Measurements from ENCODE around the gene SALL1.

Gene SALL1

GRCh38 chr16:51141541-51141940 is 9.5 kb downstream of the SALL1 start:
- Histone ChIP-seq H3K4me1 (ENCODE audit: insufficient read depth, poor library complexity, severe bottlenecking) (no peaks in the 10 kb centered on the region), H3K4me3 (ENCODE audit: severe bottlenecking) (no peak overlapping the region), H3K9me3 (ENCODE audit: severe bottlenecking) (no peaks in the 10 kb centered on the region), H3K36me3 (ENCODE audit: low read depth) (no peaks in the 10 kb centered on the region), H3K27me3 (ENCODE audit: insufficient read depth, poor library complexity, severe bottlenecking) (peaks cover 60% of the 10 kb centered on the region), H3K27ac (ENCODE audit: poor library complexity, severe bottlenecking) (no peak overlapping the region)
- ATAC-seq (ENCODE audit: low read depth): no peak
- DNase-seq (ENCODE audit: low spot score): no peak
- TF ChIP-seq CTCF (IDR thresholded peaks at IDR 0.05; ENCODE audit: poor library complexity, severe bottlenecking): no peak

- peaks cover 60% of the 10 kb centered on the region for H3K27me3 ChIP-seq (ENCODE audit: insufficient read depth, poor library complexity, severe bottlenecking)
- TF ChIP-seq CTCF (IDR thresholded peaks at IDR 0.05; ENCODE audit: poor library complexity, severe bottlenecking): no peak
- no peaks in the 10 kb centered on the region for H3K9me3 ChIP-seq (ENCODE audit: severe bottlenecking)
- DNase-seq (ENCODE audit: low spot score): no peak
- H3K4me1 ChIP-seq (ENCODE audit: insufficient read depth, poor library complexity, severe bottlenecking): no peaks in the 10 kb centered on the region
- no peaks in the 10 kb centered on the region for H3K36me3 ChIP-seq (ENCODE audit: low read depth)
- H3K27ac ChIP-seq (ENCODE audit: poor library complexity, severe bottlenecking): no peak overlapping the region
- no peak overlapping the region for H3K4me3 ChIP-seq (ENCODE audit: severe bottlenecking)
- no peak for ATAC-seq (ENCODE audit: low read depth)
These were observed 10.0 kb downstream of the SALL1 start for GRCh38 chr16:51141106-51141505.

GRCh38 chr16:51140112-51140511 is 11.0 kb downstream of the SALL1 start:
- Histone ChIP-seq H3K4me3 (ENCODE audit: severe bottlenecking) (no peak overlapping the region), H3K27me3 (ENCODE audit: insufficient read depth, poor library complexity, severe bottlenecking) (peaks cover 61% of the 10 kb centered on the region)
- TF ChIP-seq CTCF (IDR thresholded peaks at IDR 0.05; ENCODE audit: poor library complexity, severe bottlenecking): no peak

GRCh38 chr16:51139568-51139967 is 11.5 kb downstream of the SALL1 start:
- Histone ChIP-seq H3K4me3 (ENCODE audit: severe bottlenecking) (no peak overlapping the region), H3K9me3 (ENCODE audit: severe bottlenecking) (no peaks in the 10 kb centered on the region), H3K27ac (ENCODE audit: poor library complexity, severe bottlenecking) (no peak overlapping the region), H3K36me3 (ENCODE audit: low read depth) (no peaks in the 10 kb centered on the region), H3K4me1 (ENCODE audit: insufficient read depth, poor library complexity, severe bottlenecking) (no peaks in the 10 kb centered on the region), H3K27me3 (ENCODE audit: insufficient read depth, poor library complexity, severe bottlenecking) (peaks cover 60% of the 10 kb centered on the region)
- ATAC-seq (ENCODE audit: low read depth) (no peak), DNase-seq (ENCODE audit: low spot score) (no peak)
- TF ChIP-seq CTCF (IDR thresholded peaks at IDR 0.05; ENCODE audit: poor library complexity, severe bottlenecking): no peak

More at GRCh38 chr16:51140112-51140511, 11.0 kb downstream of the SALL1 start:
- ATAC-seq (ENCODE audit: low read depth) (no peak), DNase-seq (ENCODE audit: low spot score) (no peak)
- no peaks in the 10 kb centered on the region for H3K4me1 ChIP-seq (ENCODE audit: insufficient read depth, poor library complexity, severe bottlenecking)
- no peaks in the 10 kb centered on the region for H3K9me3 ChIP-seq (ENCODE audit: severe bottlenecking)
- H3K27ac ChIP-seq (ENCODE audit: poor library complexity, severe bottlenecking): no peak overlapping the region
- H3K36me3 ChIP-seq (ENCODE audit: low read depth): no peaks in the 10 kb centered on the region

GRCh38 chr16:51138178-51138577 is 12.9 kb downstream of the SALL1 start:
- no peaks in the 10 kb centered on the region for H3K9me3 ChIP-seq (ENCODE audit: severe bottlenecking)
- no peak overlapping the region for H3K4me3 ChIP-seq (ENCODE audit: severe bottlenecking)
- H3K27me3 ChIP-seq (ENCODE audit: insufficient read depth, poor library complexity, severe bottlenecking): peaks cover 60% of the 10 kb centered on the region
- TF ChIP-seq CTCF (IDR thresholded peaks at IDR 0.05; ENCODE audit: poor library complexity, severe bottlenecking): no peak
- DNase-seq (ENCODE audit: low spot score) (no peak), ATAC-seq (ENCODE audit: low read depth) (no peak)
- no peak overlapping the region for H3K27ac ChIP-seq (ENCODE audit: poor library complexity, severe bottlenecking)
- H3K4me1 ChIP-seq (ENCODE audit: insufficient read depth, poor library complexity, severe bottlenecking): no peaks in the 10 kb centered on the region
- H3K36me3 ChIP-seq (ENCODE audit: low read depth): no peaks in the 10 kb centered on the region

Data from RWPE2 (cell line).